ENCODE results near the gene GSTCD. TPM values are rescaled to one million over a fixed set of nuclear protein-coding genes. Genes with fewer than 3 reads are reported as not detected.

Gene GSTCD
- 13.4 and 20.9 TPM in 2 replicates for total RNA-seq

GRCh38 chr4:105708181-105709080 is at the start of gene GSTCD, which contains the start of gene INTS12:
TSS of gene GSTCD (plus strand) at chr4:105708784. CDS start at chr4:105717614, 8,830 bp downstream.
TSS of gene INTS12 (minus strand) at chr4:105708689. CDS start at chr4:105700005, 8,684 bp downstream.

GRCh38 chr4:105894660-105895582 is 186.3 kb downstream of the GSTCD start, which contains the start of gene NPNT:
TSS of gene NPNT (plus strand) at chr4:105895471. CDS start at chr4:105895653, 182 bp downstream.

Other genes with a start within 250 kb of the GSTCD start
- 54.5 and 62.6 TPM in 2 replicates for gene PPA2, start 234.7 kb upstream of the GSTCD start, total RNA-seq
- not detected in 2 replicates for gene ARHGEF38, start 156.2 kb upstream of the GSTCD start, total RNA-seq
- gene INTS12, start 95 bp upstream of the GSTCD start, total RNA-seq = 15.0 and 19.8 TPM in 2 replicates
- 0.10 TPM in 1 of 2 replicates, not detected in the other for gene NPNT, start 186.7 kb downstream of the GSTCD start, total RNA-seq

Measured in vein endothelial cell (primary cell).